Bone marrow (tissue), 2 donors: Measurements from ENCODE around the gene COA1.

Experiments used
- DNase-seq, 2 donors: peaks; one replicate each; lab custom pipeline; 2025; lab: John Stamatoyannopoulos, UW

Gene COA1

DNA sequence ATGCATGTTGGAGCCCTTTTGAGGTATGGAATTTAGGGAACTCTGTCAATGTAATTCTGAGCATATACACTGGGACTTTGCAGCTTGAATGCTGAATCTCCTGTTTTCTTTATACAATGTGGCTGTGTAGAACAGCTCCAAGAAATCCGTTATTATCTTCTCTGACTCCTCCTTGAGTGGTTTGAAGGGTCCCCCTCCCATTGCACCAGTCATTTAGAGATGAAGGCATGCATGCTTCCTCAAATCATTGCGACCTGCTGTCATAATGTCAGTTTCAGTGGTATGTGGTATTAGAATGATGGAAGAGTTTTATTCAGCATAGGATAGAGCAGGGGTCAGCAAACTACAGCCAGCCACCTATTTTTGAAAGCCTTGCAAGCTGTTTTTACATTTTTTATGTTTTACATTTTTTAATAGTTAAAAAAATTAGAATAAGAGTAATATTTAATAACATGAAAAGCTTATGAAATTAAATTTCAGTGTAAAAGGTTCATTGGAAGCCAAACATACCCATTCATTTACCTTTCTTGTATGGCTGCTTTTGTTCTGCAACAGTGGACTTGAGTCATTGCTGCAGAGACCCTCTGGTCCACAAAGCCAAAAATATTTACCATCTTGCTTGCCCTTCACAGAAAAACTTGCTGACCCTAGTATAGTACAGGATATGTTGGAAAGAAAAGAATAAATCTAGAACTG is 138.3 kb downstream of the COA1 start:
- DNase-seq: no peak

DNA sequence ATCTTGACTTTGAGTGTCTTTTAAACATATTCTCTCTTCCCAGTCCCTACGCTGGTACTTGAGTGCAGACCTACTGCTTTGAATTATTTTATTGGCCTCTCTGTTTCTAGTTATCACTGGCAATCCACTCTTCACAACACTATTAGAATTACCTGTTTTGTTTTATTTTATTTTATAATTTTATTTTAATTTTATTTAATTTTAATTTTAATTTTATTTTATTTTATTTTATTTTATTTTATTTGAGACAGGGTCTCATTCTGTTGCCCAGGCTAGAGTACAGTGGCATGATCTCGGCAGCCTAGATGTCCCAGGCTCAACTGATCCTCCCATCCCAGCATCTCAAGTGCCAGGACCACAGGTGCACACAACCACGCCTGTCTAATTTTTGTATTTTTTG is 139.6 kb downstream of the COA1 start:
- DNase-seq: no peak
